Spleen (tissue), 7 donors: ENCODE data around the gene SUN1.
"Not testable (repeated sequence)": the region's sequence is repeated elsewhere in the genome, so short reads cannot be mapped to it uniquely, and the experiment has no call there.

Source experiments
- POLR2AphosphoS5 ChIP-seq, 3 donors: sonication (generic); formaldehyde crosslinking; IDR thresholded peaks; one replicate each; pipeline ENCODE4 v1.5.1; 2017; ENCODE audit warnings: antibody characterized with exemption in 3 of 3
- TF ChIP-seq, protein P1 (sequence below), 11 experiments: fragments of 200-600 bp in 7 of 11; fragments of 450-650 bp in 4 of 11; sonication (generic) in 4 of 11; IDR thresholded peaks in 8 of 11; conservative IDR thresholded peaks in 3 of 11; 1 replicate in 7 of 11; 2 replicates in 4 of 11; pipeline versions ENCODE4 v1.4.0 to v1.8.0; 2016 to 2021; ENCODE audit warnings: antibody characterized with exemption in 11 of 11, inconsistent platforms in 4 of 11, mild to moderate bottlenecking in 1 of 11
- donor health status: DM: no; HTN: no; CAD: no; lungs with moderate emphysema.
- donor health status: DM: no; HTN: no; CAD: no.
- donor health status: DM: no; HTN: no; CAD: no.

DNA sequence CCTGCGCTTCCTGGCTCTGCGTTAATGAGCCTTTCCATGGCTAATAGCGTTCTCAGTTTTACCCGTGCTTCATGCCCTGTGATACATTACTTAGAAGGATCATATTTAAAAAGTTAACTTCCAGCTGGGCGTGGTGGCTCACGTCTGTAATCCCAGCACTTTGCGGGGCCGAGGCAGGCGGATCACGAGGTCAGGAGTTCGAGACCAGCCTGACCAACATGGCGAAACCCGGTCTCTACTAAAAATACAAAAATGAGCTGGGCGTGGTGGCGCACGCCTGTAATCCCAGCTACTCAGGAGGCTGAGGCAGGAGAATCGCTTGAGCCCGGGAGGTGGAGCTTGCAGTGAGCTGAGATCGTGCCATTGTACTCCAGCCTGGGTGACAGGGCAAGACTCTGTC lies 40.4 kb downstream of the SUN1 start:
- TF ChIP-seq POLR2AphosphoS5 (IDR thresholded peaks at IDR 0.05), result not testable (repeated sequence)
- TF ChIP-seq, protein P1, sequence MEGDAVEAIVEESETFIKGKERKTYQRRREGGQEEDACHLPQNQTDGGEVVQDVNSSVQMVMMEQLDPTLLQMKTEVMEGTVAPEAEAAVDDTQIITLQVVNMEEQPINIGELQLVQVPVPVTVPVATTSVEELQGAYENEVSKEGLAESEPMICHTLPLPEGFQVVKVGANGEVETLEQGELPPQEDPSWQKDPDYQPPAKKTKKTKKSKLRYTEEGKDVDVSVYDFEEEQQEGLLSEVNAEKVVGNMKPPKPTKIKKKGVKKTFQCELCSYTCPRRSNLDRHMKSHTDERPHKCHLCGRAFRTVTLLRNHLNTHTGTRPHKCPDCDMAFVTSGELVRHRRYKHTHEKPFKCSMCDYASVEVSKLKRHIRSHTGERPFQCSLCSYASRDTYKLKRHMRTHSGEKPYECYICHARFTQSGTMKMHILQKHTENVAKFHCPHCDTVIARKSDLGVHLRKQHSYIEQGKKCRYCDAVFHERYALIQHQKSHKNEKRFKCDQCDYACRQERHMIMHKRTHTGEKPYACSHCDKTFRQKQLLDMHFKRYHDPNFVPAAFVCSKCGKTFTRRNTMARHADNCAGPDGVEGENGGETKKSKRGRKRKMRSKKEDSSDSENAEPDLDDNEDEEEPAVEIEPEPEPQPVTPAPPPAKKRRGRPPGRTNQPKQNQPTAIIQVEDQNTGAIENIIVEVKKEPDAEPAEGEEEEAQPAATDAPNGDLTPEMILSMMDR (IDR thresholded peaks at IDR 0.05 in 8 of 11, conservative IDR thresholded peaks at IDR 0.05 in 3 of 11), result not testable (repeated sequence)
